ENCODE results near the gene NFX1.

DNA sequence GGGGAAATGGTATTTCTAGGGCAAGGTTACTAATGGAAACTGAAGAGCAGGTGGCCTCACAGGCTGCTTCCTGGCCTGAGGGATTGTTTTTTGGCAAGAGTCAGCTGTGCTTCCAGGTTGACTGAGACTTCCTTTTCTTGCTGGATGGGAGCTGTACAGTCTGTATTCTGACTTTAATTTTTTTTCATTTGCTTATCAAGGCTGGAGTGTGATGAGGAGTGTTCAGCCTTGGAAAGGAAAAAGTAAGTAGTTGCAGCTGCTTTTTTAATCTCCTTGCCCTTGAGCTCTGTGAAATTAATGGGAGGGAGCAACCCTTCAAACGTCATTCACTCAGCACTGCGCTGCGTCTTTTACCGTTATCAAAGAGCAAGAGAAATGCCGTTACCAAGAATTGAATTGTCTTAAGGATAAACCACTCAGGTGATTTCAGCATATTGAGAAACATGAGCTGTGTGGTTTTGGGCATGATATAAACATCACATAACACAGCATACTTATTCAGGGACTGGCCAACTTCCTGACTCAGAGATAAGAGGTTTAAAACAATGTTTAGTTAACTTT is 64.4 kb downstream of the NFX1 start:
- no peak for TF ChIP-seq POLR2A (IDR thresholded peaks at IDR 0.05)
- TF ChIP-seq, protein P1, sequence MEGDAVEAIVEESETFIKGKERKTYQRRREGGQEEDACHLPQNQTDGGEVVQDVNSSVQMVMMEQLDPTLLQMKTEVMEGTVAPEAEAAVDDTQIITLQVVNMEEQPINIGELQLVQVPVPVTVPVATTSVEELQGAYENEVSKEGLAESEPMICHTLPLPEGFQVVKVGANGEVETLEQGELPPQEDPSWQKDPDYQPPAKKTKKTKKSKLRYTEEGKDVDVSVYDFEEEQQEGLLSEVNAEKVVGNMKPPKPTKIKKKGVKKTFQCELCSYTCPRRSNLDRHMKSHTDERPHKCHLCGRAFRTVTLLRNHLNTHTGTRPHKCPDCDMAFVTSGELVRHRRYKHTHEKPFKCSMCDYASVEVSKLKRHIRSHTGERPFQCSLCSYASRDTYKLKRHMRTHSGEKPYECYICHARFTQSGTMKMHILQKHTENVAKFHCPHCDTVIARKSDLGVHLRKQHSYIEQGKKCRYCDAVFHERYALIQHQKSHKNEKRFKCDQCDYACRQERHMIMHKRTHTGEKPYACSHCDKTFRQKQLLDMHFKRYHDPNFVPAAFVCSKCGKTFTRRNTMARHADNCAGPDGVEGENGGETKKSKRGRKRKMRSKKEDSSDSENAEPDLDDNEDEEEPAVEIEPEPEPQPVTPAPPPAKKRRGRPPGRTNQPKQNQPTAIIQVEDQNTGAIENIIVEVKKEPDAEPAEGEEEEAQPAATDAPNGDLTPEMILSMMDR (IDR thresholded peaks at IDR 0.05), result no peak

Measured in thyroid gland (tissue), 4 donors.